WTC11 (cell line): ENCODE measurements around the gene ZNF540. TPM values are rescaled to one million over a fixed set of nuclear protein-coding genes. Genes with fewer than 3 reads are reported as not detected.
A peak's percentile ranks its signal among the peaks of the same experiment; 100 is the strongest.

Source experiments
- ATAC-seq: fragments of 200-7000 bp; cut with Tn5 transposase; 2 replicates; pipeline ENCODE4 v1.10.0; 2021; ENCODE audit warnings: mild to moderate bottlenecking, moderate library complexity
- CTCF ChIA-PET: fragments of 300-600 bp; sonication (Branson Sonifier 250); formaldehyde crosslinking; loops from one replicate; lab custom pipeline; 2021; ENCODE audit warnings: antibody characterized with exemption; lab: Charles Lee
- POLR2A ChIA-PET: fragments of 350-600 bp; sonication (Branson Sonifier 250); formaldehyde crosslinking; loops from one replicate; lab custom pipeline; 2021; ENCODE audit warnings: antibody characterized with exemption; lab: Charles Lee
- DNase-seq: peaks from one replicate; pipeline ENCODE4 v3.0.0; 2021; ENCODE audit warnings: low spot score
- H3K27ac Mint-ChIP-seq: 2 replicates; pipeline ENCODE4 v1.8.0; 2021; ENCODE audit warnings: mixed read lengths
- H3K27me3 Mint-ChIP-seq: 2 replicates; pipeline ENCODE4 v1.8.0; 2021; ENCODE audit warnings: low read depth, mild to moderate bottlenecking, moderate library complexity, mixed read lengths
- H3K36me3 Mint-ChIP-seq: 2 replicates; pipeline ENCODE4 v1.8.0; 2021; ENCODE audit warnings: mixed read lengths
- H3K4me1 Mint-ChIP-seq: 2 replicates; pipeline ENCODE4 v1.8.0; 2022; ENCODE audit warnings: mixed read lengths
- H3K4me3 Mint-ChIP-seq: 2 replicates; pipeline ENCODE4 v1.8.0; 2021; ENCODE audit warnings: mild to moderate bottlenecking, moderate library complexity, mixed read lengths
- H3K9me3 Mint-ChIP-seq: 2 replicates; pipeline ENCODE4 v1.8.0; 2021; ENCODE audit warnings: mixed read lengths
- CBFB ChIP-seq: sonication (generic); formaldehyde crosslinking; IDR thresholded peaks from 2 replicates; pipeline ENCODE4 v1.8.1; 2022; ENCODE audit warnings: mild to moderate bottlenecking, low read depth, missing genetic modification reagents
- FOXP1 ChIP-seq: sonication (generic); formaldehyde crosslinking; IDR thresholded peaks from 2 replicates; pipeline ENCODE4 v1.8.0; 2022; ENCODE audit warnings: missing genetic modification reagents, mild to moderate bottlenecking, moderate library complexity, borderline replicate concordance
- NFATC4 ChIP-seq: fragments of 250-450 bp; sonication (Bioruptor Pico); IDR thresholded peaks from 2 replicates; pipeline ENCODE4 v1.9.0; 2021; ENCODE audit warnings: mild to moderate bottlenecking
- ZNF232 ChIP-seq: sonication (generic); formaldehyde crosslinking; IDR thresholded peaks from 2 replicates; pipeline ENCODE4 v1.8.0; 2022; ENCODE audit warnings: mild to moderate bottlenecking, missing genetic modification reagents
- ZNF263 ChIP-seq: sonication (generic); formaldehyde crosslinking; IDR thresholded peaks from 2 replicates; pipeline ENCODE4 v1.8.1; 2022; ENCODE audit warnings: low read depth, mild to moderate bottlenecking, moderate library complexity, missing genetic modification reagents
- ZNF396 ChIP-seq: fragments of 250-450 bp; sonication (Bioruptor Pico); IDR thresholded peaks from 2 replicates; pipeline ENCODE4 v1.8.0; 2021; ENCODE audit warnings: mild to moderate bottlenecking, moderate library complexity, borderline replicate concordance
- ZNF532 ChIP-seq: fragments of 250-450 bp; sonication (Bioruptor Pico); IDR thresholded peaks from 2 replicates; pipeline ENCODE4 v1.9.0; 2021; ENCODE audit warnings: mild to moderate bottlenecking, borderline replicate concordance
- total RNA-seq: library from RNA; stranded (reverse); gene quantifications from 3 replicates; pipeline ENCODE4 v1.2.3, GENCODE V29; 2021
- TF ChIP-seq, protein P1 (sequence below): sonication (generic); formaldehyde crosslinking; IDR thresholded peaks from 2 replicates; pipeline ENCODE4 v1.8.1; 2022; ENCODE audit warnings: missing genetic modification reagents, borderline replicate concordance
- TF ChIP-seq, protein P2 (sequence below): sonication (generic); formaldehyde crosslinking; IDR thresholded peaks from 2 replicates; pipeline ENCODE4 v1.8.1; 2023; ENCODE audit warnings: mild to moderate bottlenecking, missing genetic modification reagents, borderline replicate concordance
- TF ChIP-seq, protein P3 (sequence below): sonication (generic); formaldehyde crosslinking; IDR thresholded peaks from 2 replicates; pipeline ENCODE4 v1.8.1; 2023; ENCODE audit warnings: mild to moderate bottlenecking, missing genetic modification reagents, moderate library complexity
- TF ChIP-seq, protein P4 (sequence below): fragments of 250-450 bp; sonication (Bioruptor Pico); IDR thresholded peaks from 2 replicates; pipeline ENCODE4 v1.9.0; 2021; ENCODE audit warnings: mild to moderate bottlenecking

ZNF540 gene
- total RNA-seq, 1 experiment from 2014 or later, result 0.28 TPM

GRCh38 chr19:37654118-37654517, 59.4 kb downstream of the ZNF540 start:
- POLR2A ChIA-PET, result no interaction called here
- no peak overlapping the region for H3K27ac Mint-ChIP-seq

More at GRCh38 chr19:37654118-37654517, 59.4 kb downstream of the ZNF540 start:
- peaks cover 17% of the 10 kb centered on the region for H3K4me1 Mint-ChIP-seq
- H3K27me3 Mint-ChIP-seq, result peaks cover 40% of the 10 kb centered on the region
- CTCF ChIA-PET, result no interaction called here
- no peaks in the 10 kb centered on the region for H3K36me3 Mint-ChIP-seq
- TF ChIP-seq ZNF263 (no peak), NFATC4 (CRISPR knock-in tag) (no peak), ZNF396 (CRISPR knock-in tag) (no peak), ZNF232 (CRISPR knock-in tag) (no peak), FOXP1 (CRISPR knock-in tag) (no peak), CBFB (CRISPR knock-in tag) (no peak), ZNF532 (CRISPR knock-in tag) (no peak)
- TF ChIP-seq, protein P1, sequence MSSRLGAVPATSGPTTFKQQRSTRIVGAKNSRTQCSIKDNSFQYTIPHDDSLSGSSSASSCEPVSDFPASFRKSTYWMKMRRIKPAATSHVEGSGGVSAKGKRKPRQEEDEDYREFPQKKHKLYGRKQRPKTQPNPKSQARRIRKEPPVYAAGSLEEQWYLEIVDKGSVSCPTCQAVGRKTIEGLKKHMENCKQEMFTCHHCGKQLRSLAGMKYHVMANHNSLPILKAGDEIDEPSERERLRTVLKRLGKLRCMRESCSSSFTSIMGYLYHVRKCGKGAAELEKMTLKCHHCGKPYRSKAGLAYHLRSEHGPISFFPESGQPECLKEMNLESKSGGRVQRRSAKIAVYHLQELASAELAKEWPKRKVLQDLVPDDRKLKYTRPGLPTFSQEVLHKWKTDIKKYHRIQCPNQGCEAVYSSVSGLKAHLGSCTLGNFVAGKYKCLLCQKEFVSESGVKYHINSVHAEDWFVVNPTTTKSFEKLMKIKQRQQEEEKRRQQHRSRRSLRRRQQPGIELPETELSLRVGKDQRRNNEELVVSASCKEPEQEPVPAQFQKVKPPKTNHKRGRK (CRISPR knock-in tag), result no peak
- TF ChIP-seq, protein P2, sequence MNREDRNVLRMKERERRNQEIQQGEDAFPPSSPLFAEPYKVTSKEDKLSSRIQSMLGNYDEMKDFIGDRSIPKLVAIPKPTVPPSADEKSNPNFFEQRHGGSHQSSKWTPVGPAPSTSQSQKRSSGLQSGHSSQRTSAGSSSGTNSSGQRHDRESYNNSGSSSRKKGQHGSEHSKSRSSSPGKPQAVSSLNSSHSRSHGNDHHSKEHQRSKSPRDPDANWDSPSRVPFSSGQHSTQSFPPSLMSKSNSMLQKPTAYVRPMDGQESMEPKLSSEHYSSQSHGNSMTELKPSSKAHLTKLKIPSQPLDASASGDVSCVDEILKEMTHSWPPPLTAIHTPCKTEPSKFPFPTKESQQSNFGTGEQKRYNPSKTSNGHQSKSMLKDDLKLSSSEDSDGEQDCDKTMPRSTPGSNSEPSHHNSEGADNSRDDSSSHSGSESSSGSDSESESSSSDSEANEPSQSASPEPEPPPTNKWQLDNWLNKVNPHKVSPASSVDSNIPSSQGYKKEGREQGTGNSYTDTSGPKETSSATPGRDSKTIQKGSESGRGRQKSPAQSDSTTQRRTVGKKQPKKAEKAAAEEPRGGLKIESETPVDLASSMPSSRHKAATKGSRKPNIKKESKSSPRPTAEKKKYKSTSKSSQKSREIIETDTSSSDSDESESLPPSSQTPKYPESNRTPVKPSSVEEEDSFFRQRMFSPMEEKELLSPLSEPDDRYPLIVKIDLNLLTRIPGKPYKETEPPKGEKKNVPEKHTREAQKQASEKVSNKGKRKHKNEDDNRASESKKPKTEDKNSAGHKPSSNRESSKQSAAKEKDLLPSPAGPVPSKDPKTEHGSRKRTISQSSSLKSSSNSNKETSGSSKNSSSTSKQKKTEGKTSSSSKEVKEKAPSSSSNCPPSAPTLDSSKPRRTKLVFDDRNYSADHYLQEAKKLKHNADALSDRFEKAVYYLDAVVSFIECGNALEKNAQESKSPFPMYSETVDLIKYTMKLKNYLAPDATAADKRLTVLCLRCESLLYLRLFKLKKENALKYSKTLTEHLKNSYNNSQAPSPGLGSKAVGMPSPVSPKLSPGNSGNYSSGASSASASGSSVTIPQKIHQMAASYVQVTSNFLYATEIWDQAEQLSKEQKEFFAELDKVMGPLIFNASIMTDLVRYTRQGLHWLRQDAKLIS (CRISPR knock-in tag), result no peak
- TF ChIP-seq, protein P3, sequence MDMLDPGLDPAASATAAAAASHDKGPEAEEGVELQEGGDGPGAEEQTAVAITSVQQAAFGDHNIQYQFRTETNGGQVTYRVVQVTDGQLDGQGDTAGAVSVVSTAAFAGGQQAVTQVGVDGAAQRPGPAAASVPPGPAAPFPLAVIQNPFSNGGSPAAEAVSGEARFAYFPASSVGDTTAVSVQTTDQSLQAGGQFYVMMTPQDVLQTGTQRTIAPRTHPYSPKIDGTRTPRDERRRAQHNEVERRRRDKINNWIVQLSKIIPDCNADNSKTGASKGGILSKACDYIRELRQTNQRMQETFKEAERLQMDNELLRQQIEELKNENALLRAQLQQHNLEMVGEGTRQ (CRISPR knock-in tag), result no peak
- TF ChIP-seq, protein P4, sequence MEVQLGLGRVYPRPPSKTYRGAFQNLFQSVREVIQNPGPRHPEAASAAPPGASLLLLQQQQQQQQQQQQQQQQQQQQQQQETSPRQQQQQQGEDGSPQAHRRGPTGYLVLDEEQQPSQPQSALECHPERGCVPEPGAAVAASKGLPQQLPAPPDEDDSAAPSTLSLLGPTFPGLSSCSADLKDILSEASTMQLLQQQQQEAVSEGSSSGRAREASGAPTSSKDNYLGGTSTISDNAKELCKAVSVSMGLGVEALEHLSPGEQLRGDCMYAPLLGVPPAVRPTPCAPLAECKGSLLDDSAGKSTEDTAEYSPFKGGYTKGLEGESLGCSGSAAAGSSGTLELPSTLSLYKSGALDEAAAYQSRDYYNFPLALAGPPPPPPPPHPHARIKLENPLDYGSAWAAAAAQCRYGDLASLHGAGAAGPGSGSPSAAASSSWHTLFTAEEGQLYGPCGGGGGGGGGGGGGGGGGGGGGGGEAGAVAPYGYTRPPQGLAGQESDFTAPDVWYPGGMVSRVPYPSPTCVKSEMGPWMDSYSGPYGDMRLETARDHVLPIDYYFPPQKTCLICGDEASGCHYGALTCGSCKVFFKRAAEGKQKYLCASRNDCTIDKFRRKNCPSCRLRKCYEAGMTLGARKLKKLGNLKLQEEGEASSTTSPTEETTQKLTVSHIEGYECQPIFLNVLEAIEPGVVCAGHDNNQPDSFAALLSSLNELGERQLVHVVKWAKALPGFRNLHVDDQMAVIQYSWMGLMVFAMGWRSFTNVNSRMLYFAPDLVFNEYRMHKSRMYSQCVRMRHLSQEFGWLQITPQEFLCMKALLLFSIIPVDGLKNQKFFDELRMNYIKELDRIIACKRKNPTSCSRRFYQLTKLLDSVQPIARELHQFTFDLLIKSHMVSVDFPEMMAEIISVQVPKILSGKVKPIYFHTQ (CRISPR knock-in tag), result no peak
- ATAC-seq (no peak), DNase-seq (no peak)
- no peaks in the 10 kb centered on the region for H3K9me3 Mint-ChIP-seq
- H3K4me3 Mint-ChIP-seq, result peak overlapping the region; percentile 82
